Naive B cell (primary cell): Measurements from ENCODE around the gene NFIB. TPM values are rescaled to one million over a fixed set of nuclear protein-coding genes. Genes with fewer than 3 reads are reported as not detected.

Experiments
- ATAC-seq, 2 donors: fragments of 150-1000 bp; cut with Tn5 transposase; 2 replicates each; pipeline ENCODE4 v1.10.0; 2021; ENCODE audit warnings: low read depth in 2 of 2, mild to moderate bottlenecking in 2 of 2, moderate library complexity in 2 of 2
- DNase-seq: peaks from one replicate; pipeline ENCODE4 v3.0.0; 2022
- H3K27ac Mint-ChIP-seq, 6 donors: one replicate each; pipeline ENCODE4 v1.8.0; 2020 to 2022; ENCODE audit warnings: mild to moderate bottlenecking in 6 of 6, mixed read lengths in 6 of 6, moderate library complexity in 5 of 6, inconsistent platforms in 2 of 6
- H3K27me3 Mint-ChIP-seq, 3 donors: one replicate each; pipeline ENCODE4 v1.8.0; 2021 to 2022; ENCODE audit warnings: mixed read lengths in 3 of 3, mild to moderate bottlenecking in 1 of 3
- H3K36me3 Mint-ChIP-seq, 2 donors: one replicate each; pipeline ENCODE4 v1.8.0; 2020 to 2022; ENCODE audit warnings: mixed read lengths in 2 of 2, inconsistent platforms in 1 of 2, mild to moderate bottlenecking in 1 of 2
- H3K4me1 Mint-ChIP-seq, 3 donors: one replicate each; pipeline ENCODE4 v1.8.0; 2020 to 2022; ENCODE audit warnings: mixed read lengths in 3 of 3, inconsistent platforms in 1 of 3, mild to moderate bottlenecking in 1 of 3, moderate library complexity in 1 of 3
- H3K4me3 Mint-ChIP-seq, 8 donors: one replicate each; pipeline ENCODE4 v1.8.0; 2020 to 2022; ENCODE audit warnings: mild to moderate bottlenecking in 8 of 8, mixed read lengths in 8 of 8, moderate library complexity in 8 of 8, inconsistent platforms in 2 of 8
- H3K9me3 Mint-ChIP-seq, 7 donors: one replicate each; pipeline ENCODE4 v1.8.0; 2020 to 2022; ENCODE audit warnings: mixed read lengths in 7 of 7, mild to moderate bottlenecking in 5 of 7, inconsistent platforms in 2 of 7, moderate library complexity in 1 of 7
- polyA plus RNA-seq, 6 donors: library from polyadenylated mRNA; unstranded; fragments of 300-500 nt; fragmentation: Illumina TruSeq; gene quantifications; one replicate each; pipeline ENCODE4 v1.2.3, GENCODE V29; 2021; ENCODE audit warnings: low read depth in 6 of 6

Gene NFIB
- polyA plus RNA-seq, 6 donors from 2014 or later = 0.31 to 0.69 (median 0.41) TPM; not detected in 3

DNA sequence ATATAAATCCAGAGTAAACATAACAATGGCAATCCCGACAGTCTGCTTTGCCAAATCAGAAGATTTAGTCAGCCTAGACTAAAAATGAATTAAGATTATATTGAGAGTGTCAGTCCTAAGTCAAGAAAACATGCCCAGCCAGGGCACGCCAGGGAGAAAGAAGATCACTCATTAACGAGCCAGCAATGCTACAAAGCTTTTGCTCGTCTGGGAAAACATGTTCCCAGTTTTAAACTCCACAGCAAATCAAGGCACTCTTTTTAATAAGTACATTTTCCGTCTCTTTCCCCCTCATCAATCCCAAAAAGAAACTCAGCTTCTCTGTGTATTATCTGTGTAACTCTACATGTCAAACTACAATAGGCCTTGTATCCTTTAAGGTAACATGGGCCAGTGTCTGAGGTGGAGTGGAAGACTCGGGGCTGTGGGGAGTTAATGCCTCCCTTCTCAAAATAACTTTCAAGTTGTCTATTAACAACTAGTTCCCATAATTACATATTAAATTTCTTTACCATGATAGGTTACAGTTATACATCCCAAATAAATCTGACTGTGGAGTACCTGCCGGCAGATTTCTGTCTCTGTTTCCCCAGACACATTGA is 40.9 kb downstream of the NFIB start:
- Mint-ChIP-seq H3K9me3 (peaks cover 0 to 5% (median 3%) of the 10 kb centered on the region in 7 donors), H3K27me3 (peaks cover 16 to 26% (median 24%) of the 10 kb centered on the region in 3 donors), H3K27ac (no peak overlapping the region), H3K4me3 (no peak overlapping the region), H3K36me3 (no peaks in the 10 kb centered on the region), H3K4me1 (no peaks in the 10 kb centered on the region)
- DNase-seq (no peak), ATAC-seq (no peak)

DNA sequence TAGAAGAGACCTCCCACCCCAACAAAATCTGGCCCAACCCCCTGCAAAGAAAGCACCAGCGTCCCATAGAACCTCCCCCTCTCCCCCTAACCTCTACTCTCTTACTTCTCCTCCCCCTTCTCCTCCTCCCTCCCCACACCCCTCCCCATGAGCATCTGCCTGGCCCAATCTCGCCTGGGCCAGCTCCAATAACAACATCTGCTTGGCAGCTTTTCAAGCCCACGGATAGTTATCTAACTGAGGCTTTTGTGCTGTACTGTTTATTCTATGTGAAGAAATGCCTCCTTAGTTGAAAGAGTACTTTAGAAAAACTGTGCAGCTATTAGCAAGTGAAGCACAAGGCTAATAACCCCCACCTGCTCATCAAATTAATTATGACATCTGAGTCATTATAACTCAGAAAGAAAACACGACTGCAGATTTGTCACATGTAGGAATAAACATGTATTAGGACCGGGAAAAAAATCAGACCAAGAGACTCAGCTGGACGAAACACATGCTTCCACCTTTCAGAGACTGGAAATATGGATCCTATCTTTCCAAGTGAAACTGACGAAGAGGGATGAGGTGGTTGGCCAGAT is 42.8 kb downstream of the NFIB start:
- Mint-ChIP-seq H3K4me3 (no peak overlapping the region), H3K27ac (no peak overlapping the region), H3K27me3 (peaks cover 16 to 24% (median 24%) of the 10 kb centered on the region in 3 donors), H3K9me3 (peaks cover 0 to 7% (median 4%) of the 10 kb centered on the region in 7 donors), H3K36me3 (no peaks in the 10 kb centered on the region), H3K4me1 (no peaks in the 10 kb centered on the region)
- no peak for DNase-seq
- no peak for ATAC-seq

DNA sequence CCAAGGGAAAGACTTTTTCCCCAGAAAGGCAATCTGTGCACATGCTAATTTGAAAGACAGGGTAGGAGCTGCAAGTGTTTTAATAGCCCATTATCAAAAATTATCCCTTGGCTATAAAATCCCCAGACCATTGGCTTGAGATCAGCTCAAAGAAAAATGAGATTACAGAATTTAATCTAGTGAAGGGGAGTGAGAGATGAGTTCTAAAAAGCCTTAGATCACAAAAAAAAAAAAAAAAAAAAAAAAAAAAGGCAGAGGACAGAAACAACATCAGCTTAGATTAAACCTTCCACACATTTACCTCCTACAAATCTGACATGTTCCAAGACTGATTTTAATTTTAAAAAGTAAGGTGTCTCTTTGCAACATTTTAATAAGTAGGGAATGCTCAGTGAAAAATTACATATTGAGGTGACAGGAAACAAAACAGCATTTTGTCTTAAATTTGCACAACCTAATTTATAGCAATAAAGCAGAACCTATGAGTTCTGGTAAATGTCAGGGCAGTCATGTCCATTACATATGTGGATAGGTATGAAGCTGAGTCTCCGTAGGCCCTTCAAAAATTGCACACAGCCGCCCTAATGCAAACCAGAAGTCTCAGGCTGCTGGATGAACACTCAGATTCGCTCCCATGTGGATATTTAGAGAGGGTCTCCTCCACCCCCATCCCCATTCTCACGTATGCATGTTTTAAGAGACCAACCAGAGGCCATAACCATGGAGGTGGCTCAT is 43.4 kb downstream of the NFIB start:
- Mint-ChIP-seq H3K27ac (no peak overlapping the region), H3K4me1 (no peaks in the 10 kb centered on the region), H3K27me3 (peaks cover 16 to 24% (median 21%) of the 10 kb centered on the region in 3 donors), H3K4me3 (no peak overlapping the region), H3K36me3 (no peaks in the 10 kb centered on the region), H3K9me3 (peaks cover 0 to 9% (median 5%) of the 10 kb centered on the region in 7 donors)
- ATAC-seq (no peak), DNase-seq (no peak)

DNA sequence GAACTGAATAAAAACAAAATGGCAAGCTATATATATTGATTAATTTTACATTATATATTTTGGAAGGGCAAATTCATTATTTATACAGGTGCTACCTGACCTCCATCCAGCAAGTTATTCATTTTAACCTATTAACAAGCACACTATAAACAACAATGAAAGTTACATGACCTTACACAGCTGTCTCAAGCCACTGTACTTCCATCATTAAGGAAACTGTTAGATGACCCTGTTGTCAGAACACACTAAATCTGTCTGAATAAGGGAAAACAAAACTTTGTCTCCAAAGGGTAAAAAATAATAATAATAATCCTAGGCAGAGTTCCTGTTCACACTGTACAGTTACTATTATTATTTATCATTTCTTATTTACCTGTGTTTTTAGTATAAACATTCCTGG is 44.0 kb downstream of the NFIB start:
- DNase-seq (no peak), ATAC-seq (no peak)
- Mint-ChIP-seq H3K4me1 (no peaks in the 10 kb centered on the region), H3K27ac (no peak overlapping the region), H3K36me3 (no peaks in the 10 kb centered on the region), H3K4me3 (no peak overlapping the region), H3K9me3 (peaks cover 0 to 10% (median 5%) of the 10 kb centered on the region in 7 donors), H3K27me3 (peaks cover 16 to 18% (median 17%) of the 10 kb centered on the region in 3 donors)

DNA sequence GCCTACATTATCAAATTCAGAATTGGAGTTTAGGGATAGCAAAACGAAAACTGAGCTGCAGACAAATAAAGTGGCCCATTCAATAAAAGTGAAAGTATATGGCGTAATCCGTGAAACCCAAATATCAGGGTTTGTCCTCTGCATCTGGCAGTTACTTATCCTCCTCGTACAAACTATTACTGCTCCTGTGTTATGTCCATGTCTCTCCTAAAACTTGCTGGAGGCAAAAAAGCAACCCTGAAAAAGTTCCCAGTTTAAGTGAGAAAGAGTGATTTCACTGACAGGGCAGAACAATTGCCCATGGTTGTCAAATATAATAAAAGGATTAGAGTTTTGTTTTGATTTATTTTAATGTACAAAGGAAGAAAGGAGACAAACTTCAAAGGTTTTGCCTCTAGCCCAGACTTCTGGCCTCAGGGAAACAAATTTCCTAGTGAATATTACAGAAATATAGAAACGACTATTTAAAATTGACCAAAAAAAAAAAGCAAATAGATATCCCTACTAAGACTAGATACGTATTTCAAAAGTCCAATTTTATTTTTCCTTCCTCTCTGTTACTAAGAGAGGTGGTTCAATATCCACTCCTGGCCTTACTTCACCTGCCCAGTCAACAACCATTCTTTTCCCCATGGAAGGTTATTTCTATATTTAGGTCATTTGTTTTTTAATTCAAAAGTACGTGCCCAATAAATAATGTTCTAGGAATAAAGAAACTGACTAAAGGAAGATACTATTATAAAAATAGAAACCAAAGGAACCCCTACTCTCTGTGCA is 50.0 kb downstream of the NFIB start:
- Mint-ChIP-seq H3K4me3 (no peak overlapping the region), H3K27ac (peak overlapping the region in 1 of 6 donors; percentile 3), H3K4me1 (no peaks in the 10 kb centered on the region), H3K27me3 (no peaks in the 10 kb centered on the region), H3K36me3 (no peaks in the 10 kb centered on the region), H3K9me3 (peaks cover 0 to 10% (median 5%) of the 10 kb centered on the region in 7 donors)
- no peak for DNase-seq
- no peak for ATAC-seq

DNA sequence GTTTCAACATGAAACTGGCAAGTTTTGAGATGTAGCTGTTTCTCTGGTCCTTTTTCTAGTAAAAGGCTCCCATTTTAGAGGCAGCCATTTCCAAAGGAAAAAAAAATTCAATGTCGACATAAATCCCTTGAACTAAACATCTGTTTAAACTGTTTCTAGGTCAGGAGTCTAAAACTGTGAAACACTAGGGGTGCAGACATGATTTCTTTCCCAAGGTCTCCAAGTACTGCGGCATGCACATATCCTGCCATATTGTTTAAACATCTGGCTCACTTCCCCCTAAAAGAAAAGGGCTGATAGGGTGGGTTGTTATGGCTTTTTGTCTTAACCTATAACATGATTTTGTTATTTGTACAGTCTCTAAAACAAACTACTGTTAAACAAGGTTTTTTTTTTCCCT is 51.1 kb downstream of the NFIB start:
- ATAC-seq = no peak
- no peak overlapping the region for H3K27ac Mint-ChIP-seq
- H3K36me3 Mint-ChIP-seq = no peaks in the 10 kb centered on the region
- H3K27me3 Mint-ChIP-seq = no peaks in the 10 kb centered on the region
- no peak overlapping the region for H3K4me3 Mint-ChIP-seq
- H3K9me3 Mint-ChIP-seq = peaks cover 0 to 4% (median 1%) of the 10 kb centered on the region in 7 donors
- DNase-seq = no peak
- H3K4me1 Mint-ChIP-seq = no peaks in the 10 kb centered on the region

DNA sequence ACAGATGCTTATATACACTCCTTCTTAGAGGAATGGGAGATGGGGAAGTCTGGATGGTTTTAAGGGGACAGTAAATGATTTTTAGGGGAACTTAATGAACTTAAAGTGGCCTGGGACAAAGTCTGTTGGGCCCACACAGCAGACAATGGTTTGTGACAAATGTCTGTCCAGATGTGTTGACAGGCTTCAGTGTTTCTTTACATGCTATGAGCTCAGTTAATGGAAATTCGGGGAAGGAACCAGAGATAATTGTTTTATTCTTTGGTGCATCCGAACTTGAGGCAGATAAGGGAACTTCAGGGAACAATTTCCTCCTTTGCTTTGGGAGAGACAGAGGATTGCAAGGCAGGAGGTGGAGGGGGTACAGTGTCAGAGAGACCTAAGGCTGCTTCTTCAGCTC is 52.3 kb downstream of the NFIB start:
- Mint-ChIP-seq H3K27me3 (no peaks in the 10 kb centered on the region), H3K4me3 (no peak overlapping the region), H3K36me3 (no peaks in the 10 kb centered on the region), H3K4me1 (no peaks in the 10 kb centered on the region), H3K27ac (no peak overlapping the region), H3K9me3 (peaks cover 0 to 4% (median 1%) of the 10 kb centered on the region in 7 donors)
- ATAC-seq = no peak
- no peak for DNase-seq

DNA sequence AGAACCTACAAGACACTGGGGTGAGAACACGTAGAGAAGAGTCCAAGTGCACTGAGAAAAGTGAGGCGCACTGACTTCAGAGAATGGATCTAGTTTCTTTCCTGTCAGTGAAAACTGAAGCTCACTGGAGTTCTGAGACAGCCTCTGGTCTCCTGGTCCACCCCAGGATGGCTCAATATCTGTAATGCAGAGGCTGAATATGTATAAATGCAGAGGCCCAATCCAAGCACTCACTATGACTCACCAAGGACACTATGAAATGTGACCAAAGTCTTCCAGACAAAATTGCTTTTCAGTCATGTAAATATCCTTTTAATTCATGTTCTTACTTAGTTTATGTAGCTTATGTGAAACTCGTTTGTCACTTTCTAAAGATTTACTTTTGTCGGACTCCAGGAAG is 53.8 kb downstream of the NFIB start:
- Mint-ChIP-seq H3K4me3 (no peak overlapping the region), H3K27me3 (no peaks in the 10 kb centered on the region), H3K9me3 (peaks cover 0 to 2% (median 0%) of the 10 kb centered on the region in 7 donors), H3K36me3 (no peaks in the 10 kb centered on the region), H3K4me1 (no peaks in the 10 kb centered on the region), H3K27ac (no peak overlapping the region)
- DNase-seq (no peak), ATAC-seq (no peak)

DNA sequence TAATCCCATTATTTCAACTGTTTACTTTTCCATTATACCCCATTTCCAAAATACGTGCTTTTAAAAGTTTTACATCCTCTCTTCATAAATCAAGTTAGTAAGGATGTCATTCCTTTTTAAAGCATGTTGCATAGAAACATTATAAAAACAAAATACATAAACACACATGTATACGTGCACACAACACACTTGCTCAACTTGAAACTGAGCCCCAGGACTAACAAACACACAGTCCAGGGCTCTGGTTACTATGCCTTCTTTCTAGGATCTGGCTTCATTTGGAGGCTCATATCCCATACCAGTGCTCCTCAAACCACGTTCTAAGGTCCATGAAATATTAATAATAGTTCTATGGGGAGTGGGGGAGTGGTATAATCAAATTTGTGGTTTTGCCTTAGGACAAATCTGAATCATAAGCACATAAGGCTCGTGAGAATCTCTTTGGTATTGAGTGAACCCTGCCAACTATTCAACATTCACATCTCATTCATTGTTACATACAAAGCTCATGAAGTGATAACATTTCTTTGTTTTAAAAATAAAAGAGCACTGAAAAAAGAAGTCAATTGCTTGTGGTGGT is 55.2 kb downstream of the NFIB start:
- Mint-ChIP-seq H3K9me3 (peaks cover 0 to 4% (median 0%) of the 10 kb centered on the region in 7 donors), H3K27ac (no peak overlapping the region), H3K4me1 (no peaks in the 10 kb centered on the region), H3K36me3 (no peaks in the 10 kb centered on the region), H3K27me3 (no peaks in the 10 kb centered on the region), H3K4me3 (no peak overlapping the region)
- no peak for DNase-seq
- ATAC-seq = no peak

DNA sequence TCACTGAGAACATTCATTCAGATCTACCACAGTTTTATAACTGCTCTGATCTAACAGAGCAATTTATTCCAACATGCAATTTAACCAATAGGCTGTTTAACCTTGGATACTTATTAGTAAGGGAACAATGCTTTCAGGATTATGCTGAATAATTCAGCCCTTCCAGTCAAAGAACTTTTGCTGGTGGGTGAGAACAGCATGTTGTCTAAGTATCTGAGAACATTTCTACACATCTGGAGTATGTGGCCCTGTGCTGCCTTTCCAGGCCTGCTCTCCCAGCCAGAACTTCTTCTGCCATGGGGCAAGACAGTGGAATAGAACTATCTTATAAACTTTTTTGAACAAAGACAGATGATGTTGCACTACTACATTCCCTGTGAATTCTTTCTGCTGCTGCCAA is 55.8 kb downstream of the NFIB start:
- H3K4me1 Mint-ChIP-seq = no peaks in the 10 kb centered on the region
- no peaks in the 10 kb centered on the region for H3K27me3 Mint-ChIP-seq
- H3K36me3 Mint-ChIP-seq = no peaks in the 10 kb centered on the region
- peaks cover 0 to 4% (median 0%) of the 10 kb centered on the region in 7 donors for H3K9me3 Mint-ChIP-seq
- ATAC-seq (no peak), DNase-seq (no peak)
- no peak overlapping the region for H3K27ac Mint-ChIP-seq
- H3K4me3 Mint-ChIP-seq = no peak overlapping the region

DNA sequence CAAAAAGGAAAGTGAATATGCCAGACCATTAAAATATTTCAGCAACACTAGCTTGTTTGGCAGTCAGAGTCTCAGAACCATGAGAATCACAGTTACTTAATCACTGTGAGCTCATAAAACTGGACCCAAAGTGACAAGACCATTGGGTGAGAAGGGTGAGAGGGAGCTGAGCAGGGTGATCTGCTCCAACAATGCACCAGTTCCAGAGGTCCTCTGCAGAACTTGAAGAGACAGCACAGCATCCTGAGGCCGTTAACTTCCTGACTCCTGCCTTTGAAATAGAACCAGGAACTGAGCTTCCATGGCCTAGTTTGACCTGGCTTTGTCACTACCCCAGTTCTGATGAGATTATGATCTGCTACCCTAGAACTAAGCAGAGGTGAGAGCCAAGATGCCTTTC is 57.4 kb downstream of the NFIB start:
- Mint-ChIP-seq H3K4me1 (no peaks in the 10 kb centered on the region), H3K36me3 (no peaks in the 10 kb centered on the region), H3K4me3 (no peak overlapping the region), H3K27ac (no peak overlapping the region), H3K27me3 (no peaks in the 10 kb centered on the region), H3K9me3 (peaks cover 0 to 4% (median 0%) of the 10 kb centered on the region in 7 donors)
- no peak for ATAC-seq
- DNase-seq = no peak

DNA sequence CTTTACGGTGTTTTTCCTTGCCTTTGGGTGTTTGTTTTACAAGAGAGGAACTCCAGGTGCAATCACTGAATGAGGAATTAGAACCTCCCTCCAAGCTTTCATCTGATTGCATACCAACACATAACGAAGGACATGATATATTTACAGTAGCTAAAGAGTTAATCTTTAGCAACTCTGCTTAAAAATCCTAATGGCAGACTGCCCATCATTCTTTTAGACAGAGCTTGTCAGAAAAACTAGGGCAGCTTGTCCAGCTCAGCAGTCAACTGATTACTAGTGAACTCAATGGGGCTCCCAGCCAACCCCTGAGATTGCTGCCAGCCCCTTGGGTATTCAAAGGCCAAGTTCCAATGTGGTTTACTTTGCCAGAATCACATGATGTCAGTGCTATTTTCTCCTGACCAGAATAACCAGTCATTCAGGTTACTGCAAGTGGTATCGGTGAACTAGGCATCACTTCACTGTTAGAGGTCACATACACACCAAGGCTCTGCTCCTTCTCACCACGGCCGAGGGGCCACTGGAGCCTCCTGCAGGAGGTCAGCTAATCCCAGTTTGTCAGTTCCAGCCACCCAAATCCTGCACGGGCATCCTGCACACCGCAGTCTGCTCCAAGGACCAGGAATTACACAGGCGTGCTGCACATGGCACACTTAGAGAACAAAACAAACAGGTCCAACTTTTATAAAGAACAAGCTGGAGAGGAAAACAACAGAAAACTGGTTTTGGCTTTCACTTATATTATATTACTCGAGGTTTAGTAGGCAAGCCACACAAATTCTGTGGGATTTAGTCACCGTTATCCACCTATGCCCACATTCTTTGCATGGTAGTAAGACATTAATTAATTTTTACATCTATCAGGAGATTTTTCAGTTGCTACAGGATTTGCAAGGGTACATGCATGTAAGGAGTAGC is 62.5 kb downstream of the NFIB start:
- ATAC-seq (no peak), DNase-seq (no peak)
- H3K27ac Mint-ChIP-seq = no peak overlapping the region
- H3K4me3 Mint-ChIP-seq = no peak overlapping the region
- peaks cover 0 to 4% (median 2%) of the 10 kb centered on the region in 7 donors for H3K9me3 Mint-ChIP-seq
- no peaks in the 10 kb centered on the region for H3K27me3 Mint-ChIP-seq
- no peaks in the 10 kb centered on the region for H3K36me3 Mint-ChIP-seq
- H3K4me1 Mint-ChIP-seq = no peaks in the 10 kb centered on the region
